ENCODE data around the gene HMGXB4. TPM values are rescaled to one million over a fixed set of nuclear protein-coding genes. Genes with fewer than 3 reads are reported as not detected.

Gene HMGXB4
- total and polyA plus RNA-seq, 2 of the 13 experiments (the other 11 are each of a cell fraction or from before 2014, with no cell fraction given) = 13.9 to 16.3 TPM

GRCh38 chr22:35328472-35328885, 71.2 kb downstream of the HMGXB4 start (continued):
- TF ChIP-seq ZKSCAN8 (CRISPR knock-in tag; IDR thresholded peaks at IDR 0.05; ENCODE audit: borderline replicate concordance) = peak; percentile 97
- TF ChIP-seq DR1 (CRISPR knock-in tag; IDR thresholded peaks at IDR 0.05) = no peak
- TF ChIP-seq HIVEP1 (CRISPR knock-in tag; IDR thresholded peaks at IDR 0.05) = peak; percentile 97
- TF ChIP-seq MED13 (CRISPR knock-in tag; IDR thresholded peaks at IDR 0.05) = no peak
- no peak for TF ChIP-seq REXO4 (CRISPR knock-in tag; IDR thresholded peaks at IDR 0.05; ENCODE audit: borderline replicate concordance)
- peak; percentile 88 for TF ChIP-seq KAT8 (CRISPR knock-in tag; IDR thresholded peaks at IDR 0.05)
- TF ChIP-seq AKAP8 (CRISPR knock-in tag; IDR thresholded peaks at IDR 0.05) = peak; percentile 79; the same call in 1 of the 2 replicates
- TF ChIP-seq ZNF552 (CRISPR knock-in tag; IDR thresholded peaks at IDR 0.05; ENCODE audit: borderline replicate concordance) = no peak
- peak; percentile 86 for TF ChIP-seq HOXD1 (CRISPR knock-in tag; IDR thresholded peaks at IDR 0.05)
- TF ChIP-seq NAIF1 (CRISPR knock-in tag; IDR thresholded peaks at IDR 0.05; ENCODE audit: borderline replicate concordance) = no peak
- peak; percentile 78 for TF ChIP-seq ARHGAP35 (CRISPR knock-in tag; IDR thresholded peaks at IDR 0.05; ENCODE audit: borderline replicate concordance)
- TF ChIP-seq MAZ (IDR thresholded peaks at IDR 0.05; ENCODE audit: borderline replicate concordance, low read depth, low read length) = peak; percentile 82
- TF ChIP-seq MAZ (CRISPR knock-in tag; IDR thresholded peaks at IDR 0.05; ENCODE audit: low read depth) = peak; percentile 93
- TF ChIP-seq RFX5 (IDR thresholded peaks at IDR 0.05; ENCODE audit: low read depth, low read length) = no peak
- no peak for TF ChIP-seq MTF2 (CRISPR knock-in tag; IDR thresholded peaks at IDR 0.05; ENCODE audit: borderline replicate concordance)
- TF ChIP-seq DZIP1 (CRISPR knock-in tag; IDR thresholded peaks at IDR 0.05) = no peak
- TF ChIP-seq CREB3 (CRISPR knock-in tag; IDR thresholded peaks at IDR 0.05) = no peak; the same call in 1 of the 2 replicates
- TF ChIP-seq ZNF639 (CRISPR knock-in tag; conservative IDR thresholded peaks at IDR 0.05) = peak; percentile 75
- TF ChIP-seq ZFAT (CRISPR knock-in tag; conservative IDR thresholded peaks at IDR 0.05) = no peak
- no peak for TF ChIP-seq MTF1 (CRISPR knock-in tag; IDR thresholded peaks at IDR 0.05)
- no peak for TF ChIP-seq ZNF816 (CRISPR knock-in tag; IDR thresholded peaks at IDR 0.05; ENCODE audit: borderline replicate concordance)
- peak; percentile 98 for TF ChIP-seq PHF21A (CRISPR knock-in tag; IDR thresholded peaks at IDR 0.05)
- peak; percentile 72; the same call in 1 of the 2 replicates for TF ChIP-seq ELF1 (CRISPR knock-in tag; IDR thresholded peaks at IDR 0.05)
- TF ChIP-seq DNMT1 (CRISPR knock-in tag; IDR thresholded peaks at IDR 0.05) = no peak
- 0 out of 2 replicates have a peak, but pooled peaks have one; percentile 20 for TF ChIP-seq ZNF547 (CRISPR knock-in tag; IDR thresholded peaks at IDR 0.05)
- TF ChIP-seq BRCA1 (CRISPR knock-in tag; IDR thresholded peaks at IDR 0.05) = 0 out of 2 replicates have a peak, but pooled peaks have one; percentile 58
- peak; percentile 69 for TF ChIP-seq SIX1 (CRISPR knock-in tag; IDR thresholded peaks at IDR 0.05; ENCODE audit: borderline replicate concordance)
- TF ChIP-seq TGIF2 (CRISPR knock-in tag; IDR thresholded peaks at IDR 0.05) = peak; percentile 95
- peak; percentile 64 for TF ChIP-seq POLR2G (IDR thresholded peaks at IDR 0.05; ENCODE audit: low read depth, low read length)

Data from HepG2 (cell line).